ENCODE results near the gene RSRC2.
"Not testable (repeated sequence)": the region's sequence is repeated elsewhere in the genome, so short reads cannot be mapped to it uniquely, and the experiment has no call there.

RSRC2 gene

GRCh38 chr12:122483969-122484368 is 42.8 kb downstream of the RSRC2 start:
- DNase-seq = no peak

DNA sequence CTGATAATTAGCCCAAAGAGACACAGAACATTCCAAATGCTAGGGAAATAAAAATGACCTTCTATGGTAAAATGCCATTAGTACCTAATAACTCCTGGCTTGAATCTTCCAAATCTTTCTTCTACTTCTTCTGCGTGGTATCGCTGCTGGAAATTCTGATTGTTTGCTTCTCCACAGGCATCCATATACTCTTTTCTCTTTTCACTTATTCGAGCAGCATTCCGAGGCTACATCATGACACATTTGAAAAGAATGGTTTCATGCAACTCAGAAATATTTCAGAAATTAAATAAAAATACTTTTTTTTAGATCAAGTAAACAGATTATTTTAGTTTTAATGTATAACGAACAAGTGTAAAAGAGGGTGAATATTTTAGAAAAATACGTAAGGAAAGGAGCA is 44.9 kb downstream of the RSRC2 start:
- no peak for DNase-seq

GRCh38 chr12:122480753-122481152 is 46.0 kb downstream of the RSRC2 start:
- DNase-seq = no peak

DNA sequence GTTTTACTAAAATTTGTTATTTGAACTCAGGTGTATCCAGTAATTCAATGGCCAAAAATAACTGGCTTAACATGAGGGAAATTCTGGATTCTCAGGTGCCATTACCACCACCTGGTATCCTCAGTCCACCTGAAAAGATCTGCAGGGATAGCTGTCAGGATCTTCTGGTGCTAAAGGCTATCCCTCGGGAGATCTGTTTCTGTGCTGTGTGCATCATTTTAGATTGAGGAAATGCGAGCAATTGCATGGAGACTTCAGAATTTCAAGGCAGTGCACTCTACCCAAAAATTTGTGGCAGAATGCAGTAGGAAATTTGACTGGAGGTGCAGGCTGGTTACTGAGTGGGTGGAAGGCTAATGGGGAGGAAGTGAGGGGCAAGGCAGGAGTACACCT is 52.4 kb downstream of the RSRC2 start:
- no peak for DNase-seq

DNA sequence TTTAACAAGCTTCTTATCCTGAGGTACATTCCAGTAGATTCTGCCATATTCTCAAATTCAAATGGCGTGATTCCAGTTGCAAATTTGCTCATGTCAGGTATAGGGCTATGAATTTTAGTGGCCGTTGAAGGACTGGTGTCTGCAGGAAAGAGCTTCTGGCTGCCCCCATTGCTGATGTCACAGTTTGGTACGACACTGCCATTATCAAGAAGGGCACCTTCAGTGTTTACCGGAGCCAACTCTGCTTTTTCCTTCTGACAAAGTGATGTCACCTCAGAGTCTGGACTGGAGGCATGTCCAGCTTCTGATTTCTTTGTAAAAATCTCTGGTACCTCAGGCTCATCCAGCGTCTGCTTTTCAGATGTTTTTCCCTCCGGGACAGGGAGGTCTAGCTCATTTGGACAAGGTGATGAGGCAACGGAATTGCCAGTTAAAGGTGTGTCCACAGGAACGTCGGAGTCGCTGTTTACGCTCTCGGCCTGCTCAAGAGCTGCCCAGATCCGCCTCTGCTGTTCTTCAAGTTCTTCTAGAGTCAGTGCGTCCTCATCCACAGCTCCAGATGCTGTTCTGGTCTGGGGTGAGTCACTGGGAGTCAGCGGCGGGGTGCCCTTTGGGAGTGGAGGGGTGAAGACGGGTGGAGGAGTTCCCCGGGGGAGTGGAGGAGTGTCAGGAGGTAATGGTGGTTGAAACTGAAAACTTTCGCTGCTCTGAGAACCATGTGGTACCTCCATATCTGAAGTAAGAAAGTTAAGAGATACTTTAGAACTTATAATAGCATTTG is 53.0 kb downstream of the RSRC2 start:
- DNase-seq = no peak

- peak; percentile 80 for DNase-seq
These were observed 55.2 kb downstream of the RSRC2 start for GRCh38 chr12:122471324-122472226.

GRCh38 chr12:122470576-122470975 is 56.2 kb downstream of the RSRC2 start:
- DNase-seq = not testable (repeated sequence)

DNA sequence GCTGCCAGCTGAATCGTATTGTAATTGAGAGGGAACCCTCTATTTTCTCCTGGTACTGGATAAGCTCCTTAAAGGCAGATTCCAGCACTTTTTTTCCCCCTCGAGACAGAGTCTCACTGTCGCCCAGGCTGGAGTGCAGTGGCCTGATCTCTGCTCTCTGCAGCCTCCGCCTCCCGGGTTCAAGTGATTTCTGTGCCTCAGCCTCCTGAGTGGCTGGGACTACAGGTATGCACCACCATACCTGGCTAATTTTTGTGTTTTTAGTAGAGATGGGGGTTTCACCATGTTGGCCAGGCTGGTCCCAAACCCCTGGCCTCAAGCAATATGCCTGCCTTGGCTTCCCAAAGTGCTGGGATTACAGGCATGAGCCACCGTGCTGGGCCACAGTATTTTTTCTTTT is 56.9 kb downstream of the RSRC2 start:
- not testable (repeated sequence) for DNase-seq

GRCh38 chr12:122467983-122468382 is 58.8 kb downstream of the RSRC2 start:
- DNase-seq = peak; percentile 34

DNA sequence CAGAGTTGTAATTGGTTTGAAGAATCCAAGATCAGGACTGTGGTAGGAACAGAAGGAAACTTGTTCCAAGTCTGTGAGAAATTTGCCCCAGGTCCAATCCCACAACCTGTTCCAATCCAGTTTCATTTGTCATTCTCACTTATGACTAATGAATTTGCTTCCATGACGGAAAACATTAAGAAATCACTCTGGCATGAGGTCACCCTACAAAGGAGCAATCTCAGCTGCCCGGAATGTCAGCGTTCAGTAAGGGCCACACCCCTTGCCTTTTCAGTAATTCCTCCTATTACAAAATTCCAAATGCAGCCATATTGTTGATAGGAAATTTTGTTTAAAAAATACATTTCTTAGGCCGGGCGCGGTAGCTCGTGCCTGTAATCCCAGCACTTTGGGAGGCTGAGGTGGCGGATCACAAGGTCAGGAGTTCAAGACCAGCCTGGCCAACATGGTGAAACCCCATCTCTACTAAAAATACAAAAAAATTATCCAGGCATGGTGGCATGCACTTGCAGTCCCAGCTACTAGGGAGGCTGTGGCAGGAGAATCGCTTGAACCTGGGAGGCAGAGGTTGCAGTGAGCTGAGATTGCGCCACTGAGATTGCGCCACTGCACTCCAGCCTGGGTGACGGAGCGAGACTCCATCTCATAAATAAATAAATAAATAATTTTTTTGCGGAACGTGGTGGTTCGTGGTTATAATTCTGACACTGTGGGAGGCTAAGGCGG is 62.3 kb downstream of the RSRC2 start:
- DNase-seq = peak; percentile 35

DNA sequence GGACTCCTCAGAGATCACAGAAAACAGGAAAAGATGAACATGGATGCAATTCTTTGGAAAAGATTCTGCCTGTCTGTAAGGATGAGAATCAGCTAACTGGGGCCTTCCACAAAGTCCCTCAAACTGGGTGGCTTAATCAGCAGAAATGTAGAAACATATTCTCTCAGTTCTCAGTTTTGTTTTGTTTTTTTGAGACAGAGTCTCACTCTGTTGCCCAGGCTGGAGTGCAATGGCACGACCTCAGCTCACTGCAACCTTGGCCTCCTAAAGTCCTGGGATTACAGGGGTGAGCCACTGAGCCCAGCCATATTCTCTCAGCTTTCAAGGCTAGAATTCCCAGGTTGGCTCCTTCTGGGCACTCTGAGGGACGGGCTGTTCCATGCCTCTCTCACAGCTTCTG is 66.1 kb downstream of the RSRC2 start:
- DNase-seq = no peak

GRCh38 chr12:122460061-122460460 is 66.7 kb downstream of the RSRC2 start:
- DNase-seq = no peak

GRCh38 chr12:122459211-122459610 is 67.5 kb downstream of the RSRC2 start:
- DNase-seq = peak; percentile 76

- peak; percentile 28 for DNase-seq
These were observed 68.4 kb downstream of the RSRC2 start for GRCh38 chr12:122458105-122459035.

DNA sequence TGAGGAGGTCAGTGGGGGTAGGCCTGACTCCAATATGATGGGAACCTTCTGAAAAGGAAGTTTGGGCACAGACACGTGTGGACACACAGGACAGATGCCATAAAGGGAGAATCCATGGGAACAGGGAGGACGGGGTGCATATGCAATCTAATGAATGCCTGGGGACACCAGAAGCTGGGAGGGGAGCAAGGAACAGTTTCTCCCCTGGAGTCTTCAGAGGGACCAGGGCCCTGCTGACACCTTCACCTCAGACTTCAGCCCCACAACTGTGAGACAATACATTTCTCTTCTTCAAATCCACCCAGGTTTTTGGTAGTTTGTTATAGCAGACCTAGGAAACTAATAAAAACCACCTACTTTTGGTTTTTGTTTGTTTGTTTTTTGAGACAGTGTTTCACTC is 69.1 kb downstream of the RSRC2 start:
- DNase-seq = no peak

DNA sequence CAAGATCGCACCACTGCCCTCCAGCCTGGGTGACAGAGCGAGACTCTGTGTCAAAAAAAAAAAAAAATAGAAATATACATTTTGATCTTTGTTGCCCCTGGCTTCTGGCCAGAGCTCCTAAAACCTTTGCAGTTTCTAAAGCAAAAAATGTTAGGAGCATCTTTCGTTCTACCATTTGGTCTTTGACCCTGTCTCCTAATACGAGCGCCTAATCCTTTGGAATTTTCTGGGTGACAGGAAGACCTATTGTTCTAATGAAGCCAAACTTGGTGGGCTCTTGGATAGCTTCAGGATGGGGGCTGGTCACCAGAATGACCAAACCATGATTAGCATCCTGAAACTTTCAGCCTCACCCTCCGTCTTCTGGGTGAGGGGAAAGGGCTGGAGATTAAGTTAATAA is 72.0 kb downstream of the RSRC2 start:
- DNase-seq = no peak

- DNase-seq = no peak
These were observed 72.5 kb downstream of the RSRC2 start for GRCh38 chr12:122454250-122454721.
